B cell (primary cell): Measurements from ENCODE around the gene NEURL2. TPM values are rescaled to one million over a fixed set of nuclear protein-coding genes. Genes with fewer than 3 reads are reported as not detected.

Experiments used
- ATAC-seq: fragments of 200-7000 bp; cut with Tn5 transposase; one replicate; pipeline ENCODE4 v1.10.0; 2021; ENCODE audit warnings: low read depth, mild to moderate bottlenecking, moderate number of reproducible peaks, moderate library complexity
- CTCF ChIA-PET: fragments of 350-600 bp; sonication (Branson Sonifier 250); formaldehyde crosslinking; loops from one replicate; lab custom pipeline; 2021; ENCODE audit warnings: antibody characterized with exemption, inconsistent platforms; lab: Charles Lee
- POLR2A ChIA-PET: fragments of 350-600 bp; sonication (Branson Sonifier 250); formaldehyde crosslinking; loops from one replicate; lab custom pipeline; 2021; ENCODE audit warnings: antibody characterized with exemption; lab: Charles Lee
- DNase-seq: peaks from one replicate; pipeline ENCODE4 v3.0.0; 2013
- H2AFZ ChIP-seq: 2 replicates; pipeline ENCODE4 v1.6.1; 2012; ENCODE audit warnings: mild to moderate bottlenecking, low read depth, low read length; ENCODE audit not compliant: insufficient read depth, poor library complexity, severe bottlenecking
- H3K27ac ChIP-seq, 2 donors: 1 replicate in 1 of 2; 2 replicates in 1 of 2; pipeline ENCODE4 v1.5.1; 2012 to 2013; ENCODE audit warnings: low read length in 2 of 2, mild to moderate bottlenecking in 2 of 2, moderate library complexity in 1 of 2
- H3K27me3 ChIP-seq, 4 experiments: fragments of 200-600 bp in 1 of 4; sonication (generic) in 1 of 4; replicated peaks in 1 of 4; 1 replicate in 2 of 4; 2 replicates in 2 of 4; pipeline versions ENCODE4 v1.6.1 to v1.7.0; 2013 to 2016; ENCODE audit warnings: low read length in 3 of 4, mild to moderate bottlenecking in 2 of 4, mixed read lengths in 1 of 4, moderate library complexity in 1 of 4; ENCODE audit not compliant: insufficient read depth in 4 of 4, control insufficient read depth in 3 of 4; ENCODE audit errors: control extremely low read depth in 1 of 4
- H3K36me3 ChIP-seq, 2 experiments: replicated peaks in 1 of 2; 1 replicate in 1 of 2; 2 replicates in 1 of 2; pipeline versions ENCODE4 v1.6.1 to v1.7.1; 2013; ENCODE audit warnings: low read length in 1 of 2; ENCODE audit not compliant: insufficient read depth in 2 of 2, control insufficient read depth in 1 of 2; ENCODE audit errors: control extremely low read depth in 1 of 2, extremely low read depth in 1 of 2
- H3K4me1 ChIP-seq, 2 donors: fragments of 200-600 bp in 1 of 2; sonication (generic) in 1 of 2; 1 replicate in 1 of 2; 2 replicates in 1 of 2; pipeline versions ENCODE4 v1.5.1 to v1.6.1; 2013 to 2017; ENCODE audit warnings: low read length in 2 of 2; ENCODE audit not compliant: control insufficient read depth in 2 of 2, insufficient read depth in 2 of 2
- H3K4me2 ChIP-seq: replicated peaks from 2 replicates; pipeline ENCODE3; 2012; ENCODE audit warnings: mild to moderate bottlenecking, low read depth, low read length; ENCODE audit not compliant: poor library complexity, severe bottlenecking
- H3K4me3 ChIP-seq, 5 experiments: fragments of 200-600 bp in 1 of 5; sonication (generic) in 1 of 5; 1 replicate in 3 of 5; 2 replicates in 2 of 5; pipeline versions ENCODE4 v1.5.1 to v1.7.0; 2011 to 2016; ENCODE audit warnings: low read length in 4 of 5, mild to moderate bottlenecking in 4 of 5, low read depth in 2 of 5, control low read depth in 1 of 5, moderate library complexity in 1 of 5; ENCODE audit not compliant: insufficient read depth in 1 of 5; ENCODE audit errors: control extremely low read depth in 1 of 5, extremely low read depth in 1 of 5
- H3K79me2 ChIP-seq: fragments of 200-600 bp; sonication (generic); one replicate; pipeline ENCODE4 v1.6.0; 2016; ENCODE audit warnings: low read length; ENCODE audit not compliant: control insufficient read depth, insufficient read depth
- H3K9ac ChIP-seq: fragments of 200-600 bp; sonication (generic); 2 replicates; pipeline ENCODE4 v1.6.1; 2017; ENCODE audit warnings: mild to moderate bottlenecking, low read length, moderate library complexity
- H3K9me3 ChIP-seq, 3 donors: one replicate each; pipeline versions ENCODE4 v1.6.1 to v1.7.1; 2013; ENCODE audit warnings: low read length in 2 of 3; ENCODE audit not compliant: control insufficient read depth in 2 of 3, insufficient read depth in 1 of 3; ENCODE audit errors: control extremely low read depth in 1 of 3
- H4K20me1 ChIP-seq: 2 replicates; pipeline ENCODE4 v1.6.0; 2012; ENCODE audit warnings: mild to moderate bottlenecking, low read length; ENCODE audit not compliant: insufficient read depth, control insufficient read depth, poor library complexity, severe bottlenecking
- H3K27ac Mint-ChIP-seq: one replicate; pipeline ENCODE4 v1.8.0; 2021; ENCODE audit warnings: mixed read lengths
- H3K27me3 Mint-ChIP-seq: one replicate; pipeline ENCODE4 v1.8.0; 2021; ENCODE audit warnings: mixed read lengths
- H3K4me1 Mint-ChIP-seq: one replicate; pipeline ENCODE4 v1.8.0; 2021; ENCODE audit warnings: mixed read lengths
- H3K4me3 Mint-ChIP-seq: one replicate; pipeline ENCODE4 v1.8.0; 2021; ENCODE audit warnings: mixed read lengths
- H3K9me3 Mint-ChIP-seq: one replicate; pipeline ENCODE4 v1.8.0; 2022; ENCODE audit warnings: mixed read lengths; ENCODE audit not compliant: insufficient read depth
- EZH2 ChIP-seq: IDR thresholded peaks from 2 replicates; pipeline ENCODE4 v1.6.1; 2012; ENCODE audit warnings: borderline replicate concordance, low read depth, mild to moderate bottlenecking, moderate library complexity, low read length; ENCODE audit not compliant: insufficient read depth, poor library complexity, severe bottlenecking
- WGBS: methylation state at CpG from one replicate; pipeline ENCODE4 v1.1.5; 2013; ENCODE audit warnings: missing lambda C conversion rate; ENCODE audit not compliant: insufficient coverage; 5-methylcytosine and 5-hydroxymethylcytosine counted together
- intact Hi-C: fragments of 100-400 bp; cut with micrococcal nuclease; formaldehyde crosslinking; loops from one replicate; pipeline ENCODE4 v1.10.0; 2022
- polyA plus RNA-seq: library from polyadenylated mRNA; depleted of rRNA; stranded (reverse); fragments of >200 nt; gene quantifications from 2 replicates; pipeline ENCODE4 v1.2.3, GENCODE V29; 2012
- total RNA-seq, 2 donors: library from RNA; stranded (reverse); fragments of 120-200 nt in 1 of 2; gene quantifications; 1 replicate in 1 of 2; 2 replicates in 1 of 2; pipeline versions ENCODE4 v1.2.3 to v1.2.4, GENCODE V29; 2013 to 2022
- TF ChIP-seq, protein P1 (sequence below): fragments of 200-600 bp; IDR thresholded peaks from one replicate; pipeline ENCODE4 v1.8.0; 2022; ENCODE audit warnings: antibody characterized with exemption, mild to moderate bottlenecking

Gene NEURL2
- total and polyA plus RNA-seq, 2 donors (not counting 1 experiment from before 2014, with no cell fraction given) = 3.3 to 5.4 TPM

GRCh38 chr20:45898285-45898684 is 7.3 kb upstream of the NEURL2 start:
- no peak overlapping the region for H3K4me3 ChIP-seq
- Mint-ChIP-seq H3K9me3 (no peaks in the 10 kb centered on the region), H3K4me1 (peaks cover 11% of the 10 kb centered on the region), H3K27ac (no peak overlapping the region), H3K27me3 (no peaks in the 10 kb centered on the region), H3K4me3 (no peak overlapping the region)
- TF ChIP-seq, protein P1, sequence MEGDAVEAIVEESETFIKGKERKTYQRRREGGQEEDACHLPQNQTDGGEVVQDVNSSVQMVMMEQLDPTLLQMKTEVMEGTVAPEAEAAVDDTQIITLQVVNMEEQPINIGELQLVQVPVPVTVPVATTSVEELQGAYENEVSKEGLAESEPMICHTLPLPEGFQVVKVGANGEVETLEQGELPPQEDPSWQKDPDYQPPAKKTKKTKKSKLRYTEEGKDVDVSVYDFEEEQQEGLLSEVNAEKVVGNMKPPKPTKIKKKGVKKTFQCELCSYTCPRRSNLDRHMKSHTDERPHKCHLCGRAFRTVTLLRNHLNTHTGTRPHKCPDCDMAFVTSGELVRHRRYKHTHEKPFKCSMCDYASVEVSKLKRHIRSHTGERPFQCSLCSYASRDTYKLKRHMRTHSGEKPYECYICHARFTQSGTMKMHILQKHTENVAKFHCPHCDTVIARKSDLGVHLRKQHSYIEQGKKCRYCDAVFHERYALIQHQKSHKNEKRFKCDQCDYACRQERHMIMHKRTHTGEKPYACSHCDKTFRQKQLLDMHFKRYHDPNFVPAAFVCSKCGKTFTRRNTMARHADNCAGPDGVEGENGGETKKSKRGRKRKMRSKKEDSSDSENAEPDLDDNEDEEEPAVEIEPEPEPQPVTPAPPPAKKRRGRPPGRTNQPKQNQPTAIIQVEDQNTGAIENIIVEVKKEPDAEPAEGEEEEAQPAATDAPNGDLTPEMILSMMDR = no peak
- TF ChIP-seq EZH2 = no peak
- no peak overlapping the region for H3K9ac ChIP-seq
- intact Hi-C loops = no loop called here
- H2AFZ ChIP-seq = no peak overlapping the region
- POLR2A ChIA-PET = interaction anchor here (0.6 kb wide), 1 partner anchor 29 kb away, joined by 6 read pairs; no protein-coding TSS in a partner anchor
- no peak overlapping the region for H3K4me2 ChIP-seq
- CTCF ChIA-PET = interaction anchor here (1.6 kb wide), 1 partner anchor 18 kb away, joined by 3 read pairs; no protein-coding TSS in a partner anchor
- H3K27ac ChIP-seq = no peak overlapping the region
- no peaks in the 10 kb centered on the region for H3K79me2 ChIP-seq
- WGBS = 94% methylated on average over 6 of the region's 12 CpGs
- ATAC-seq (no peak), DNase-seq (no peak)
- peaks cover 0 to 7% of the 10 kb centered on the region in 2 donors for H3K4me1 ChIP-seq
- H4K20me1 ChIP-seq = no peaks in the 10 kb centered on the region
- H3K27me3 ChIP-seq = no peaks in the 10 kb centered on the region
- peaks cover 0 to 26% of the 10 kb centered on the region in 2 experiments for H3K36me3 ChIP-seq
- no peaks in the 10 kb centered on the region for H3K9me3 ChIP-seq

GRCh38 chr20:45897692-45898091 is 6.7 kb upstream of the NEURL2 start:
- Histone ChIP-seq H2AFZ (no peak overlapping the region), H3K79me2 (no peaks in the 10 kb centered on the region), H3K4me3 (no peak overlapping the region), H3K4me2 (no peak overlapping the region), H3K9ac (no peak overlapping the region), H3K9me3 (no peaks in the 10 kb centered on the region), H3K36me3 (peaks cover 0 to 26% of the 10 kb centered on the region in 2 experiments), H3K4me1 (peaks cover 6 to 11% of the 10 kb centered on the region in 2 donors), H3K27me3 (no peaks in the 10 kb centered on the region), H4K20me1 (no peaks in the 10 kb centered on the region), H3K27ac (no peak overlapping the region)
- Mint-ChIP-seq H3K27ac (no peak overlapping the region), H3K9me3 (no peaks in the 10 kb centered on the region), H3K27me3 (no peaks in the 10 kb centered on the region), H3K4me3 (no peak overlapping the region), H3K4me1 (peaks cover 12% of the 10 kb centered on the region)
- CTCF ChIA-PET = no interaction called here
- POLR2A ChIA-PET = no interaction called here
- no peak for DNase-seq
- intact Hi-C loops = no loop called here
- WGBS = 98% methylated on average over 7 of the region's 7 CpGs
- no peak for ATAC-seq
- TF ChIP-seq, protein P1 = no peak
- no peak for TF ChIP-seq EZH2
